Spleen (tissue), 7 donors: ENCODE data around the gene ADARB1.

ENCODE experiments used
- POLR2A ChIP-seq, 3 donors: fragments of 450-650 bp; IDR thresholded peaks; one replicate each; pipeline ENCODE4 v1.5.1; 2017; ENCODE audit warnings: antibody characterized with exemption in 3 of 3, mild to moderate bottlenecking in 1 of 3
- POLR2AphosphoS5 ChIP-seq, 3 donors: sonication (generic); formaldehyde crosslinking; IDR thresholded peaks; one replicate each; pipeline ENCODE4 v1.5.1; 2017; ENCODE audit warnings: antibody characterized with exemption in 3 of 3
- TF ChIP-seq, protein P1 (sequence below), 11 experiments: fragments of 200-600 bp in 7 of 11; fragments of 450-650 bp in 4 of 11; sonication (generic) in 4 of 11; IDR thresholded peaks in 8 of 11; conservative IDR thresholded peaks in 3 of 11; 1 replicate in 7 of 11; 2 replicates in 4 of 11; pipeline versions ENCODE4 v1.4.0 to v1.8.0; 2016 to 2021; ENCODE audit warnings: antibody characterized with exemption in 11 of 11, inconsistent platforms in 4 of 11, mild to moderate bottlenecking in 1 of 11
- donor health status: DM: no; HTN: no; CAD: no; lungs with moderate emphysema.
- donor health status: DM: no; HTN: no; CAD: no.
- donor health status: DM: no; HTN: no; CAD: no.

DNA sequence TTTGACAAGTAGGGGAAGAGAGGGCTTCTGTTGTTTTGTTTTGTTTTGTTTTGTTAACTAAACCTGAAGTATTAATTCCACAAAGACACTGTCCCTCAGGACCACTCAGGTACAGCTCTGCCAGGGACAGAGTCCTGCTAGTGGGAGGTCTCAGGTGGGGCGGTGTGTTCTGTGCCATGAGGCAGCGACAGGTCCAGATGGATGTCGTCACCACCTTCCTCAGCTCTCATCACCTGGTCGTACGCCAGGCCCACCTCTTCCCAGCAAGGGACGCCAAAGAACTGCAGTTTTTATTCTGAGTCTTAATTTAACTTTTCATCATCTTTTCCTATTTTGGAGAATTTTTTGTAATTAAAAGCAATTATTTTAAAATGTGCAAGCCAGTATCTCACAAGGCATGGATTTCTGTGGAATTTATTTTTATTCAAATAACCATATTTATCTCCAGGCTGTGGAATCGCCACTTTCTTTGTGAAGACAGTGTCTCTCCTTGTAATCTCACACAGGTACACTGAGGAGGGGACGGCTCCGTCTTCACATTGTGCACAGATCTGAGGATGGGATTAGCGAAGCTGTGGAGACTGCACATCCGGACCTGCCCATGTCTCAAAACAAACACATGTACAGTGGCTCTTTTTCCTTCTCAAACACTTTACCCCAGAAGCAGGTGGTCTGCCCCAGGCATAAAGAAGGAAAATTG is 150.8 kb downstream of the ADARB1 start:
- TF ChIP-seq POLR2A (IDR thresholded peaks at IDR 0.05): no peak
- TF ChIP-seq, protein P1, sequence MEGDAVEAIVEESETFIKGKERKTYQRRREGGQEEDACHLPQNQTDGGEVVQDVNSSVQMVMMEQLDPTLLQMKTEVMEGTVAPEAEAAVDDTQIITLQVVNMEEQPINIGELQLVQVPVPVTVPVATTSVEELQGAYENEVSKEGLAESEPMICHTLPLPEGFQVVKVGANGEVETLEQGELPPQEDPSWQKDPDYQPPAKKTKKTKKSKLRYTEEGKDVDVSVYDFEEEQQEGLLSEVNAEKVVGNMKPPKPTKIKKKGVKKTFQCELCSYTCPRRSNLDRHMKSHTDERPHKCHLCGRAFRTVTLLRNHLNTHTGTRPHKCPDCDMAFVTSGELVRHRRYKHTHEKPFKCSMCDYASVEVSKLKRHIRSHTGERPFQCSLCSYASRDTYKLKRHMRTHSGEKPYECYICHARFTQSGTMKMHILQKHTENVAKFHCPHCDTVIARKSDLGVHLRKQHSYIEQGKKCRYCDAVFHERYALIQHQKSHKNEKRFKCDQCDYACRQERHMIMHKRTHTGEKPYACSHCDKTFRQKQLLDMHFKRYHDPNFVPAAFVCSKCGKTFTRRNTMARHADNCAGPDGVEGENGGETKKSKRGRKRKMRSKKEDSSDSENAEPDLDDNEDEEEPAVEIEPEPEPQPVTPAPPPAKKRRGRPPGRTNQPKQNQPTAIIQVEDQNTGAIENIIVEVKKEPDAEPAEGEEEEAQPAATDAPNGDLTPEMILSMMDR (IDR thresholded peaks at IDR 0.05 in 8 of 11, conservative IDR thresholded peaks at IDR 0.05 in 3 of 11): no peak
- no peak for TF ChIP-seq POLR2AphosphoS5 (IDR thresholded peaks at IDR 0.05)
